Activated CD8-positive, alpha-beta memory T cell treated with anti-CD3 and anti-CD28 coated beads, Interleukin-2, amount 50 U/mL, for 24 hours (primary cell): ENCODE measurements around the gene ANXA3.

Source experiments
- DNase-seq: peaks from one replicate; pipeline ENCODE4 v3.0.0-alpha.2; 2020; ENCODE audit errors: extremely low read depth

The ANXA3 gene

GRCh38 chr4:78644744-78645330 is 93.3 kb downstream of the ANXA3 start:
- DNase-seq: no peak

GRCh38 chr4:78645853-78646757 is 94.5 kb downstream of the ANXA3 start:
- no peak for DNase-seq

GRCh38 chr4:78647272-78647671 is 95.7 kb downstream of the ANXA3 start:
- DNase-seq: no peak

- DNase-seq: no peak
These were observed 97.2 kb downstream of the ANXA3 start for GRCh38 chr4:78648640-78649363.

- DNase-seq: no peak
These were observed 98.8 kb downstream of the ANXA3 start for GRCh38 chr4:78650106-78651024.

- no peak for DNase-seq
These were observed 99.8 kb downstream of the ANXA3 start for GRCh38 chr4:78651250-78651860.

GRCh38 chr4:78652282-78652876 is 100.8 kb downstream of the ANXA3 start:
- DNase-seq: no peak

- no peak for DNase-seq
These were observed 102.1 kb downstream of the ANXA3 start for GRCh38 chr4:78653655-78654054.

GRCh38 chr4:78654807-78655206 is 103.2 kb downstream of the ANXA3 start:
- no peak for DNase-seq

GRCh38 chr4:78656968-78657445 is 105.4 kb downstream of the ANXA3 start:
- no peak for DNase-seq

GRCh38 chr4:78659264-78659663 is 107.7 kb downstream of the ANXA3 start:
- no peak for DNase-seq

- no peak for DNase-seq
These were observed 108.1 kb downstream of the ANXA3 start for GRCh38 chr4:78659665-78660064.
